ENCODE measurements around the gene MELK.
"Not testable (repeated sequence)": the region's sequence is repeated elsewhere in the genome, so short reads cannot be mapped to it uniquely, and the experiment has no call there.

The MELK gene

DNA sequence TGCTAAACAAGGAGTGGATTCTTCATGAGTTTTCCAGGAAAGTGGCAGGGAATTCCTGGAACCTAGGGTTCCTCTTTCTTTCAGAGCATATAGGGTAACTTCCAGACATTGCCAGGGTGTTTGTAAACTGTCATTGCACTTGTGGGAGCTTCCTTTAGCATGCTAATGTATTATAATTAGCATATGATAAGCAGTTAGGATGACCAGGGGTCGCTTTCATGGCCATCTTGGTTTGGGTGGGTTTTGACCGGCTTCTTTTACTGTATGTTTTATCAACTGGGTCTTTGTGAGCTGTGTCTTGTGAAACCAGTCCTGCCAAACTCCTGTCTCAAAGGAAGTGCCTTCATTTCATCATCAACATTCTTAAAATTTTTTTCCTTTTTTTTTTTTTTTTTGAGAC lies 11.9 kb upstream of the MELK start:
- Mint-ChIP-seq H3K9me3 (no peaks in the 10 kb centered on the region), H3K27ac (no peak overlapping the region), H3K36me3 (ENCODE audit: low read depth) (no peaks in the 10 kb centered on the region), H3K27me3 (no peaks in the 10 kb centered on the region), H3K4me3 (no peak overlapping the region), H3K4me1 (ENCODE audit: low read depth) (peaks cover under 1% of the 10 kb centered on the region)
- DNase-seq: no peak

DNA sequence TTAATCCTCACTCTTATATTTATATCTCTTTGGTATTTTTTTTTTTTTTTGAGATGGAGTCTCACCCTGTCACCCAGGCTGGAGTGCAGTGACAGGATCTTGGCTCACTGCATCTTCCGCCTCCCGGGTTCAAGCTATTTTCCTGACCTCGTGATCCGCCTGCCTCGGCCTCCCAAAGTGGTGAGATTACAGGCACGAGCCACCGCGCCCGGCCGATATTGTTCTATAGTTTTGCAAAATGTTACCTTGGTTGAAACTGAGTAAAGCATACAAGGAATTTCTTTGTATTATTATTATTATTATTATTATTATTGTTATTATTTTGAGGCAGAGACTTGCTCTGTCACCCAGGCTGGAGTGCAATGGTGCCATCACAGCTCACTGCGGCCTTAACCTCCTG lies 9.9 kb upstream of the MELK start:
- not testable (repeated sequence) for H3K36me3 Mint-ChIP-seq (ENCODE audit: low read depth)

DNA sequence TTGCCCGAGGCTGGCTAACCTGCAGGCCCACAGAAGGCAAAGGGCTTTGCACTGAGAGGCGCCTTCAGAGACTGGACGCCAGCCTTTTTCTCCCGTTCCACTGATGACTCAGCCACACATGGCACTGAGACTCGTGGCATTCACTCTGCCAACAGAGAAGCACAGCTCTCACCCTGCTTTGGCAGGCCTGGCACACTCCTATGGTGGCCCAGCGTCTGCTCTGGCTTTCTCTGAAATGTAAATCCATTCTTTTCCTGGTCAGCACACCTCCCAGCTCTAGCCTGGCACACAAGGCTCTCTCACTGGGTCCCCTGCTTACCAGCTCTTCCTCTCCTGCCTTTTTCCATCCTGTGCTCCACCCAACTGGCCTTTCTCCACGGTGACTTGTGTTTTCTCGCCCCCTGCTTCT lies 5.9 kb upstream of the MELK start:
- Mint-ChIP-seq H3K9me3 (no peaks in the 10 kb centered on the region), H3K4me1 (ENCODE audit: low read depth) (peaks cover 2% of the 10 kb centered on the region), H3K27ac (no peak overlapping the region), H3K36me3 (ENCODE audit: low read depth) (no peaks in the 10 kb centered on the region), H3K27me3 (no peaks in the 10 kb centered on the region), H3K4me3 (no peak overlapping the region)
- DNase-seq: no peak

More for the DNA sequence above, 9.9 kb upstream of the MELK start:
- H3K4me3 Mint-ChIP-seq; H3K27me3 Mint-ChIP-seq; DNase-seq; H3K9me3 Mint-ChIP-seq; H3K4me1 Mint-ChIP-seq (ENCODE audit: low read depth); H3K27ac Mint-ChIP-seq: not testable (repeated sequence)

DNA sequence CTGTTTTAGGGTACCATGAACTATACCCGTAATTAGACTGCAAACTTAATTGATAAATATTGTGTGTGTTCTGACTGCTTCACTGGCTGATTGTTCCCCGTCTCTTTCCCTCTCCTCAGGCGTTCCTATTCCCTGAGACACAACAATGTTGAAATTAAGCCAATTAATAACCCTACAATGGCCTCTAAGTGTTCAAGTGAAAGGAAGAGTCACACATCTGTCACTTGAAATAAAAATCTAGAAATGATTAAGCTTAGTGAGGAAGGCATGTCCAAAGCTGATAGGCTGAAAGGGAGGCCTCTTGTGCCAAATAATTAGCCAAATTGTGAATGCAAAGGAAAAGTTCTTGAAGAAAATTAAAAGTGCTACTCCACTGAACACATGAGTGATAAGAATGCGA lies 4.0 kb upstream of the MELK start:
- H3K4me1 Mint-ChIP-seq (ENCODE audit: low read depth); H3K9me3 Mint-ChIP-seq; H3K27ac Mint-ChIP-seq; H3K4me3 Mint-ChIP-seq; DNase-seq; H3K27me3 Mint-ChIP-seq: not testable (repeated sequence)
- H3K36me3 Mint-ChIP-seq (ENCODE audit: low read depth): peaks cover 10% of the 10 kb centered on the region

DNA sequence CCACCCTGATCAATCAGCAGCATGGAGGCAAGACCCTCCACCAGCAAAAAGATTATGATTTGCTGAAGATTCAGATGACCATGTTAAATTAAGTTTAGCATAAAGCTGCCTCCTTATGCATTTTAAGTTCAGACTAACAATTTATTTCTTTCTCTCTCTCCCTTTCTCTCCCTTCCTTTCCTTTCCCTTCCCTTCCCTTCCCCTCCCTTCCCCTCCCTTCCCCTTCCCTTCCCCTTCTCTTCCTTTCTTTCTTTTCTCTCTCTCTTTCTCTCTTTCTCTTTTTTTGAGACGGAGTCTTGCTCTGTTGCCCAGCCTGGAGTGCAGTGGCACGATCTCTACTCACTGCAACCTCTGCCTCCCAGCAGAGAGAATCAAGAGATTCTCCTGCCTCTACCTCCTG lies 1.4 kb upstream of the MELK start:
- no peak for DNase-seq
- peaks cover 32% of the 10 kb centered on the region for H3K36me3 Mint-ChIP-seq (ENCODE audit: low read depth)
- H3K27me3 Mint-ChIP-seq: no peaks in the 10 kb centered on the region
- H3K9me3 Mint-ChIP-seq: no peaks in the 10 kb centered on the region
- H3K4me3 Mint-ChIP-seq: no peak overlapping the region
- no peak overlapping the region for H3K27ac Mint-ChIP-seq
- H3K4me1 Mint-ChIP-seq (ENCODE audit: low read depth): peaks cover 29% of the 10 kb centered on the region

DNA sequence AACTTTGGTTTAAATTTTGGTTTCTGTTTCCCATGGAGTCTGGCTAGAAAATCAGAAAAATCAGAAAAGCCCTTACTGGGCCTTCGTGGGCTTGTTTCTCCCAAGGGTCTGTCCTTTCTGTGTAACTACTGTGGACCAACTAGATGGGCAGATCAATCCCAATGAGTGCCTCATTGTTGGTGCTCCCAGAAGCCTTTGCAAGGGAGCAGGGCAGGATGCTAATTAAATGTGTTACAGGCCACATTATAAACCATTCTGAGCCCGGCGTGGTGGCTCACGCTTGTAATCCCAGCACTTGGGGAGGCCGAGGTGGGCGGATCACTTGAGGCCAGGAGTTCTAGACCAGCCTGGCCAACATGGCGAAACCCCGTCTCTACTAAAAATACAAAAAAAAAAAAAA lies 1.4 kb downstream of the MELK start:
- H3K4me3 Mint-ChIP-seq: peak overlapping the region; percentile 93
- peaks cover 47% of the 10 kb centered on the region for H3K36me3 Mint-ChIP-seq (ENCODE audit: low read depth)
- not testable (repeated sequence) for H3K27me3 Mint-ChIP-seq, DNase-seq, H3K9me3 Mint-ChIP-seq
- H3K4me1 Mint-ChIP-seq (ENCODE audit: low read depth): peaks cover 43% of the 10 kb centered on the region
- H3K27ac Mint-ChIP-seq: peak overlapping the region; percentile 87

DNA sequence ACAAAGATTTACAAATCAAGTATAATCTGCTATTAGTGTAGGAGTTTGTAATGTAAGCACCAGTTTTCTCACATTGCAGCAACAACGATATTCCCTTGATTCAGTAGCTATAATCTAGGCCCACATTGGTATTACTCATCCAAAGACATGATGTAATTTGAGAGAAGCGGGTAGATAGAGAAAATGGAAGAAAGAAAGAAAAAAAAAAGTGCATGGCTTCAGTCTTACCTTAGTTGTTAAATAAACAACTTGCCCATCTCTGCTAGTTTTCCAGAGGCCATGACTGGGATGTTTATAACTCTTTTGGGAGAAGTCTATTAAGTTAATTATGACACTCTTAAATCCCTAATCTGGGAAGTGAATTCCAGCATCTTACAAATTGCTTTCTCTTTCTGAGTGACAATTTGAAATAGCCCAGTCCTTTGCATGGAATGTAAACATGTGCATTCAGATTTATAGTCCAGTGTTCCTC lies 2.8 kb downstream of the MELK start:
- DNase-seq: no peak
- peak overlapping the region; percentile 66 for H3K4me3 Mint-ChIP-seq
- peaks cover 46% of the 10 kb centered on the region for H3K4me1 Mint-ChIP-seq (ENCODE audit: low read depth)
- peaks cover 53% of the 10 kb centered on the region for H3K36me3 Mint-ChIP-seq (ENCODE audit: low read depth)
- peak overlapping the region; percentile 28 for H3K27ac Mint-ChIP-seq
- H3K9me3 Mint-ChIP-seq: no peaks in the 10 kb centered on the region
- no peaks in the 10 kb centered on the region for H3K27me3 Mint-ChIP-seq

DNA sequence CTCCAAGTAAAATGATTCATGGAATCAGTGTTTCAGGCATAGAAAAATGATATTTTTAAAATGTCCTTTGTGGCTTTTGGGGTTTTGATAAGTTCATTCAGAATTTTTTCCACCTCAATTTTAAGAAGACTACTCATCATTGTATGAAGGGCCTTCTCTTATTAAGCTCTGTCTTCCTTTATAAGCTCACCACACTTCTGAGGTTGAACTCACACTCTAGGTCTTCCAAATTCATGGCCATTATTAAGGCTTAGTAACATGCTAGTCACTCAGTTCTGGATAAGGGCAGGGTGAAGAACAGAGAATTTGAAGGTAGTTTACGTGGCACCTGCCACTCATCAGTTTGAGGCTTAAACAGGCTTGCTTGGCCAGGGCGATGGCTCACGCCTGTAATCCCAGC lies 4.2 kb downstream of the MELK start:
- peak overlapping the region; percentile 37 for H3K27ac Mint-ChIP-seq
- H3K9me3 Mint-ChIP-seq: no peaks in the 10 kb centered on the region
- H3K36me3 Mint-ChIP-seq (ENCODE audit: low read depth): peaks cover 64% of the 10 kb centered on the region
- H3K4me1 Mint-ChIP-seq (ENCODE audit: low read depth): peaks cover 44% of the 10 kb centered on the region
- peak overlapping the region; percentile 66 for H3K4me3 Mint-ChIP-seq
- DNase-seq: no peak
- H3K27me3 Mint-ChIP-seq: no peaks in the 10 kb centered on the region

DNA sequence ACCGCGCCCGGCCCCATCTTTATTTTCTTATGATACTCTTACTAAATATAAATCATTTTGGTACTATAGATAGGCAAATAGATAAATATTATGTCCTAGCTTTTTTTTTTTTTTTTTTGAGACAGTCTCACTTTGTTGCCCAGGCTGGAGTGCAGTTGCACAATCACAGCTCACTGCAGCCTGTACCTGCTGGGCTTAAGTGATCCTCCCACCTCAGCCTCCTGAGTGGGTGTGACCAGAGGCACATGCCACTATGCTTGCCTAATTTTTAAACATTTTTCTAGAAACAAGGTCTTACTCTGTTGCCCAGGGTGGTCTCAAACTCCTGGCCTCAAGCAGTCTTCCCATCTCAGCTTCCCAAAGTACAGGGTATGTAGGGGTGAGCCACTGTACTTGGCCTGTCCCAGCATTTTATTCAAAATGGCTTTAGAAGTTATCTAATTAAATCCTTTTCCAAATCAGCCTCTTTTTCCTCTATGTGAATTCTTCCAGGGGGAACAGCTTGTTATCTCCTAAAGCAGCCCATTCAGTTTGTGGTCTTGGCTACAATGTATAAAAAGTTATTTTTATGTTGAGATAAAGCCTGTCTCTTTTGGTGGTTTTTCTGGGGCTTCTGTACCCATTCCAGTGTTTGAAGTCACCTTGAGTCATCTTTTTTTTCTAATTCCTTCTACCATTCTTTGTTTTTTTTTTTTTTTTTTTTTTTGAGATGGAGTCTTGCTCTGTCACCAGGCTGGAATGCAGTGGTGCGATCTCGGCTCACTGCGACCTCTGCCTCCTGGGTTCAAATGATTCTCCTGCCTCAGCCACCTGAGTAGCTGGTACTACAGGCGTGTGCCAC lies 12.1 kb downstream of the MELK start:
- H3K27ac Mint-ChIP-seq: no peak overlapping the region
- H3K4me3 Mint-ChIP-seq: no peak overlapping the region
- no peaks in the 10 kb centered on the region for H3K9me3 Mint-ChIP-seq
- no peak for DNase-seq
- H3K27me3 Mint-ChIP-seq: no peaks in the 10 kb centered on the region
- H3K36me3 Mint-ChIP-seq (ENCODE audit: low read depth): peaks cover 60% of the 10 kb centered on the region
- no peaks in the 10 kb centered on the region for H3K4me1 Mint-ChIP-seq (ENCODE audit: low read depth)

DNA sequence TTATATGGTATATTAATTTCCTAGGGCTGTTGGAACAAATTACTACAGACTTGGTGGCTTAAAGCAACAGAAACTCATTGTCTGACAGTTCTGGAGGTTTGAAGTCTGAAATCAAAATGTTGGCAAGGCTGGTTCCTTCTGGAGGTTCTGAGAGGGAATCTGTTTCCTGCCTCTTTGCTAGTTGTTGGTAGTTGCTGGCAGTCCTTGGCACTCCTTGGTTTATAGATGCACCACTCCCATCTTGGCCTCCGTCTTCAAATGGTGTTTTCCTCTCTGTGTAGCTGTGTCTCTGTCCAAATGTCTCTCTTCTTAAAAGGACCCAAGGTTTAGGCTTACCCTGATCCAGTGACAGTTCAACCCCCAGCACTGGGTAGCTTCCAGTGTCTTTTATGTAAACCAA lies 17.5 kb downstream of the MELK start:
- no peaks in the 10 kb centered on the region for H3K27me3 Mint-ChIP-seq
- DNase-seq: no peak
- H3K4me1 Mint-ChIP-seq (ENCODE audit: low read depth): no peaks in the 10 kb centered on the region
- no peaks in the 10 kb centered on the region for H3K9me3 Mint-ChIP-seq
- no peak overlapping the region for H3K27ac Mint-ChIP-seq
- H3K36me3 Mint-ChIP-seq (ENCODE audit: low read depth): peaks cover 76% of the 10 kb centered on the region
- no peak overlapping the region for H3K4me3 Mint-ChIP-seq

DNA sequence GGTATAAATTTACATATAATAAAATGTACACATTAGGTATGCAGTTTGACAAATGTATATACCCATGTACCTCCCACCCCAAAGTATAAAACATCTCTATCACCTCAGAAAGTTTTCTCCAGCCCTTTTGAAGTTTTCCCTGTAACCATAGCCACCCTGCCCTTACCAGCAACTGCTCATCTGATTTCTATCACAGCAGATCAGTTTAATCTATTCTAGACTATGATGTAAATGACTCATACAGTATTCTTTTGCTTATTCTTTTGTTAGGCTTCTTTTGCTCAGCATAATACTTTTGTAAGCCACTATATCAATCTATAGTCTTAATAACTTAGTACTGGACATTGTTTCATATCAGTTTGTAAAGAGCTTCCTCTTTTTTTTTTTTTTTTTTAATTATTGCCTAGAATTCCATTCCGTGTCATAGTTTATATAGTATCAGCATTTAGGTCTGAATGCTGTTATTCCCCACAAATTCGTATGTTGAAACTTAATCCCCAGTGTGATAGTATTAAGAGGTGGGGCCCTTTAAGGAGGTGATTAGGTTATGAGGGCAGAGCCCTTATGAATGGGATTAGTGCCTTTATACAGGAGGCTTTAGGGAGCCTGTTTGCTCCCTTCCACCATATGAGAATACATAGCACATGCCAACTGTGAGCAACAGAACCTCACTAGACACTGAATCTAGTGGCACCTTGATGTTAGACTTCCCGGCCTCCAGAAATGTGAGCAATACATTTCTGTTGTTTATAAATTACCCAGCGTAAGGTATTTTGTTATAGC lies 20.3 kb downstream of the MELK start:
- H3K27ac Mint-ChIP-seq: no peak overlapping the region
- H3K27me3 Mint-ChIP-seq: no peaks in the 10 kb centered on the region
- DNase-seq: no peak
- H3K4me3 Mint-ChIP-seq: no peak overlapping the region
- no peaks in the 10 kb centered on the region for H3K9me3 Mint-ChIP-seq
- peaks cover 88% of the 10 kb centered on the region for H3K36me3 Mint-ChIP-seq (ENCODE audit: low read depth)
- no peaks in the 10 kb centered on the region for H3K4me1 Mint-ChIP-seq (ENCODE audit: low read depth)

DNA sequence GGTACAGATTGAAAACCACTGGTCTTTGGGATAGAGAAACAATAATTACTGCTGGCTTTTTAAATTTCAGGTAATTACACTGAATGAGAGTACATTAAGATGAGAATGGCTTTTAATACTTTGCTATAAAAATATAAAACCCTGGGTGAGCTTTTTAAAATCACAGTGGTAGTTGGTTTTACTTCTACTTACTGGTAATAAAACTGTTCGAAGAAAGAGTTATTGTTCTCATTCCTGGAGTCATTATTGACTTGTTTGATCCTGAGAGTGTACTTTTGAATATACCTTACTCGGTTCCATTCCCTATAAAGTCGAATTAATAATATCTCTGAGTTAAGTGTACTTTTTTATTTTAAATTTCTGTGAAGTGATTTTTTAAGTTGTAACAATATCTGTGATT lies 21.5 kb downstream of the MELK start:
- no peak overlapping the region for H3K27ac Mint-ChIP-seq
- no peaks in the 10 kb centered on the region for H3K27me3 Mint-ChIP-seq
- peaks cover 2% of the 10 kb centered on the region for H3K4me1 Mint-ChIP-seq (ENCODE audit: low read depth)
- no peak overlapping the region for H3K4me3 Mint-ChIP-seq
- H3K9me3 Mint-ChIP-seq: no peaks in the 10 kb centered on the region
- no peak for DNase-seq
- H3K36me3 Mint-ChIP-seq (ENCODE audit: low read depth): peaks cover 92% of the 10 kb centered on the region

DNA sequence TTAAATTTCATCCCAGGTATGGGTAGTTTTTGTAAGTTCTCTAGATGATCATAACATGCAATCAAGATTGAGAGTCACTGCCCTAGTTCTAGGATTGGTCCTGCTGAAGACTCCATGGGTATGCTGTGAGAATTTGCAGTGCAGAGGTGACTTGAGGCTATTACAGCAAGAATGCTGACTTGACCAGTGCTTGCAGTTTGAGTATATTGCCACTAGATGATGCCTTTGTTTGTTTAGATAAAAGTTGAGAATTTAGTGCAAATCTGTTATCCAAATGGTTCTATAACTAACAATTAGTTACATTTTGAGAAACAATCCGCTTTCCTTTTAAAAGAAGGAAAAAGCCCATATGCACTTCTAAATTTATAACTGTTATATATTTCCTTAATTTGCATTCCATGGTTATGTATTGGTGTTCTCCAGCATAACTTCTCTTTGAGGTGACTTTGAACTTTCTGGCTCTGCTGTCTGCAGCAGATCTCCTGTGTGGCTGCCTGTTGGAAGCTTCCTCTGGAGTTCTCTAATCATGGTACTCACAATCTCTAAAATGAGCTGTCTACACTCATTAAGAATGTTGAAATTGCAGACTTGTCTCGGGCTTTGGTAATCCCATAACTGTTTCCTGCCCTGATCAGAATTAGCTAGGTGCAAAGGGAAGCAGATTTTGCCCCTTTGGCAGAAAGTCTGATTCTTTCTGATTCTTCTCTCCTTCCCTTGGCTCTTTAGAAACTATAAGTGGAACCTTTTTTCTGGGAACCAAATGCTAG lies 24.9 kb downstream of the MELK start:
- H3K27me3 Mint-ChIP-seq: no peaks in the 10 kb centered on the region
- no peaks in the 10 kb centered on the region for H3K9me3 Mint-ChIP-seq
- no peak overlapping the region for H3K4me3 Mint-ChIP-seq
- H3K36me3 Mint-ChIP-seq (ENCODE audit: low read depth): peaks cover 89% of the 10 kb centered on the region
- peaks cover 2% of the 10 kb centered on the region for H3K4me1 Mint-ChIP-seq (ENCODE audit: low read depth)
- DNase-seq: no peak
- H3K27ac Mint-ChIP-seq: no peak overlapping the region

DNA sequence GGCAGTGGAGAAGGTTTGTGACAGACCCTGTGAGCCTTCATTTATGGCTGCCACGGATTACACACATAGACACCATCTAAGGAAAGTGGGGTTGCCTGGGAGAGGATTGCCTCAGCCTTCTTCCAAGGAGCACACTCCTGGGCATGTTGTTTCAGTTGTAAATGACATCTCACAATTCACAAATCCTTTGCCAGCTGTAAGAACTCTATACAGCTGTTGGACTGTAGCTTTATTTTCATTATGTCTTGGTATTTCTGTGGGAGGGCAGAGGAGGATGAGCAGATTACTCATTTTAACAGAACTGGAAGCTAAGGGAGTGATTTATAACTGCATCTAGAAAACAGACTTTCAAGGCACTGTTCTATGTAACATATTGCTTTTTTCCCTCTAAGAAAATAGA lies 25.6 kb downstream of the MELK start:
- H3K27me3 Mint-ChIP-seq: no peaks in the 10 kb centered on the region
- H3K27ac Mint-ChIP-seq: no peak overlapping the region
- H3K4me3 Mint-ChIP-seq: no peak overlapping the region
- DNase-seq: no peak
- no peaks in the 10 kb centered on the region for H3K9me3 Mint-ChIP-seq
- peaks cover 89% of the 10 kb centered on the region for H3K36me3 Mint-ChIP-seq (ENCODE audit: low read depth)
- peaks cover 7% of the 10 kb centered on the region for H3K4me1 Mint-ChIP-seq (ENCODE audit: low read depth)

Data from activated T-cell treated with anti-CD3 and anti-CD28 coated beads, Interleukin-2, amount 50 U/mL, for 24 hours (primary cell).